Measurements from ENCODE around the gene PNPLA7.

Gene PNPLA7

DNA sequence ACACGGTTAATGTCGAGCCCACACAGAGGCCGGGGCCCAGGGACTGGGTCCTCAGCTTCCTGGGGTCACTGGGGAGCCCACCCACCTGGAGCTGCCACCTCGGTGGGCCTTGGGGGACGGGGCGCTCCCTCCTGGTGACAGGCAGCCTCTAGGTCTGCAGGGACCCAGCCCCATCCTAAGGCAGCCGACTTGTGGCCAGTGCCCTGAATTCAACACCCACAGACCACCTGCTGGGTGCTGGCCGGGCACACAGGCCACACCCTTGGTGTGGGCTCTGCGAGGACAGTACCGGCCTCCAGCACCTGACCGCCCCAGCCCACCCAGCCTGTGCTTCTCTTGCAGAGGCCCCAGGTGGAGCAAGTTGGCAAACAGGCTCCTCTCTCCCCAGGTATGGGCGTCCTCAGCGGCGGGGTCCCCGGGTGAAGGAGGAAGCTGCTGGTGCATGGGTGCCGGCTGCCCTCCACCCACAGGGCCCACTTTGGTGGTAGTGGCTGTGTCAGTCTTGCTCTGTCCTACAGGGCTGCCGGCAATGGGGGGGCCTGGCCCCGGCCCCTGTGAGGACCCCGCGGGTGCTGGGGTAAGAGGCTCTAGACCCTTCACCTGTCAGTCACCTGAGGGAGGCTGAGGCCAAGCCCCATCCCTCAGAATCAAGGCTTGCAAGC is 117.4 kb downstream of the PNPLA7 start:
- peak; percentile 13 for DNase-seq

DNA sequence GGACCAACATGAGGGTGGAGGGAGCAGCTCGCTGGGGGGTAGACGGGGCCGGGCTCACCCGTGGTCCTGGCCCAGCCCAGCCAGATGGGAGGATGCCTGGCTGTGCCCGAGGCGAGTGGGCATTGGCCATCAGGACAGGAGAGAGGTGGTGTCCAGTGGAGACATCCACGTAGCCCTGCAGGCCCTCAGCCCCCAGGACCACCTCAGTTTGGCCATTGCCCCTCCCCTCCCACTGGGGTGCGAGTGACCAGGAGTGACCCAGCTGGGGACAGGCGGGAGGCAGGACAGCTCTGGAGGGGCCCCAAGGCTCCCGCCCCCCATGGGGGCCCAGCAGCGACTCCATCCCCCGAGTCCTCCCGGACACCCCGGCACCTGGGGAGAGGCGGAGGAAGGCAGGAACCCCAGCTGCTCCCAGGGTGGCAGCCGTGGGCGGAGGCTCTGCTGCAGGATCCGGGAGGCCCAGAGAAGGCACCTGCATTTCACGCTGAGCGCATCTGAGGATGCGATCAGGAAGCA is 118.7 kb downstream of the PNPLA7 start:
- peak; percentile 3 for DNase-seq

DNA sequence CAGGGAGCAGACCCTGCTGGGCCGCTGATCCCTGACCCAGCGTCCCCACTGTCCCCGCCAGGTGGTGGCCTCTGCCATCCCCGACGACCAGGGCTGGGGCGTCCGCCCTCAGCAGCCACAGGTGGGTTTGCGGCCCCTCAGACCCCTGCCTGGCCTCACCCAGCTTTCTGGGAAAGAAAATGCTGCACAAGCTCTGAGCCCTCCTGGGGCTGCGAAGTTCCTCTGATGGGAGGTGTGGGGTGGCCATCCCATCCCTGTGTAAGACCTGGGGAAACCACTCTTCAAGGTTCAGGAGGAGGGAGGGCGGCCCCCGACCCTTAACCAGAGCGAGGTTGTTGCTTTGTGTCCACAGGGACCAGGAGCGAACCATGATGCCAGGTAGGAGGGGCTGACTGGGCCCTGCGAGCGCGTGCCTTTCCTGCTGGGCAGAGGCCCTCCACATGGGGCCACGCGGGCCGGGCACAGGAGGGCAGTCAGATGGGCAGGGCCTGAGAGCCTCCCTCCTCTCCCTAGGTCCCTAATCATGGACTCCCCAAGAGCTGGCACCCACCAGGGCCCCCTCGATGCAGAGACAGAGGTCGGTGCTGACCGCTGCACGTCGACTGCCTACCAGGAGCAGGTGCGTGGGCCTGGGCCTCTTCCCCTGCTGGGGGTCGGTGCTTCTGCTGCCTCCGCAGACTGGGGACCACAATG is 119.3 kb downstream of the PNPLA7 start:
- peak; percentile 3 for DNase-seq

DNA sequence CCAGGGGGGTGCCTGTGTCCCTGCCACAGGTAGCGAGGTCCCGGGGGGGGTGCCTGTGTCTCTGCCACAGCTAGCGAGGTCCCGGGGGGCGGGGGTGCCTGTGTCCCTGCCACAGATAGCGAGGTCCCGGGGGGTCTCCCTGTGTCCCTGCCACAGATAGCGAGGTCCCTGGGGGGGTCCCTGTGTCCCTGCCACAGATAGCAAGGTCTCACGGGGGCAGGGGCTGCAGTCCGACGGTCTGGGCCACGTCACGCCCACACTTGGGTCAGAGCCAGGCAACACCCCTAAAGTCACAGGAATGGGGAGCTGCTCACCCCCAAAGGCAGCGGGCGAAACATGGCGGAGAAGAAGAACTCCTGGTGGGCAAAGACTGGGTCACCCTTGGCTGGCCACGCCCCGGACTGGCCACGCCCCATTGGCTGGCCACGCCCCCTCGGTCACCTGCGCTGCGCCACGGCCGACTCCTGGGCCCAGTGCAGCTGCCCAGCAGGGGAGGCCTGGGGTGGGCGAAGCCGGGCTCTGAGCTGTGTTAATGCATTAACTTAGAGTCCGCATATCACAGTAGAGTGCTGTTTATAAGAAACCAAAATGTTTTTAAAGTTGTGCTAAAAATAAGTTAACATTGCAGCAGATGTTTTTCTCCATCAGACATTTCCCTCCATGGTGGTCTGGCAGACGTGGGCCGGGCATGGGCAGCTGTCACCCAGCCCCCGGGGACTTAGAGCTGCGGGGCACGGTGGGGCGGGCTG is 120.1 kb downstream of the PNPLA7 start:
- DNase-seq = peak; percentile 24

DNA sequence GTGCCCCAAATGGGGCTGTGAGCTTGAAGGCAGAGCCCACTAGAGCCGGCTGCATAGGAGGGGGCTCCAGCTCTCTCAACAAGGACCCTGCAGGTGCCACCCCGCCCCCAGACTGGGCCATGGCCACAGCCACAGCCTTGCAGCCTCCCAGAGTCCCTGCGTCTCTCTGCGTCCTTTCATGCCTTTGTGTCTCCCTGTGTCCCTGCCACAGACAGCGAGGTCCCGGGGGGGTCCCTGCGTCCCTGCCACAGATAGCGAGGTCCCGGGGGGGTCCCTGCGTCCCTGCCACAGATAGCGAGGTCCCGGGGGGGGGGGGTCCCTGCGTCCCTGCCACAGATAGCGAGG is 120.7 kb downstream of the PNPLA7 start:
- peak; percentile 14 for DNase-seq

DNA sequence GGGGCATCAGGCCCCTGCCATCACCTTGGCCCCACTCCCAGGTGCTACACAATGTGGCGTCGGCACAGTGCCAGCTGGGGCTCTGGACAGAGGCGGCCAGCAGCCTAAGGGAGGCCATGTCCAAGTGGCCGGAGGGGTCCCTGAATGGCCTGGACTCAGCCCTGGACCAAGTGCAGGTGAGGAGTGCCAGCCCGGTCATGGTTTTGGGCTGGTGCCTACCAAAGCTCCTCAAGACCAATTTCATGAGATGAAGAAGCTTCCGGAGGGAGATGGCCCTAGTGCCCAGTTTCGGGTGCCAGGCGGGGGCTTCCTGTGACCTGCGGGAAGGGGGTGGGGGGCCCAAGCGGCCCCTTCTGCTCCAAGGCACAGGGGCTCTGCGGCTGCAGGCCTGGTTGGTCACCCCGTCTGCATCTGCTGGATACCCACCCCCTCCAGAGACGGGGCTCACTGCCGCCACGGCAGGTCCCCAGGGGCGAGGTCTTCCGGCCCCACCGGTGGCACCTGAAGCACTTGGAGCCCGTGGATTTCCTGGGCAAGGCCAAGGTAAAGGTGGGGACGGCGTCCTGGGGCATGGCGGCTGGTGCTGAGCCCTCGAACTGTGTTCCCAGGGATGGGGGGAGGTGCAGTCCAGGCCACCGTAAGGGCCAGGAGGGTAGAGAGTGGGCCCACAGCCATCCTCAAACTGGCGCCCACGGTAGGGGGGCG is 121.2 kb downstream of the PNPLA7 start:
- peak; percentile 15 for DNase-seq

DNA sequence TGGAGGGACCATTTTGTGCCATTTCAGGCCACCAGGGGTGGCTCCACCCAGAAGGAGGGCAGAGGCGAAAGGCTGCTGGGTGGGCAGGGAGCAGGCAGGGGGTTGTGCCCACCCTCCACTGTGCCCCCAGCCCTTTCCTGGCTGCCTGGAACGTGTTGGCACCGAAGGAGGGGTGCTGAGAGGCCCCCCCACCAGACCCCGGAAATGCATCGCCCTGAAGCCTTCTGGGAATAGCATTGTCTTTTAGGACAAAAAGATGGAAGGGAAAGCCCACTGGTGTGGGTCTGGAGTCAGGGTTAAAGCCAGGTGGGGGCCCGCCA is 121.9 kb downstream of the PNPLA7 start:
- DNase-seq = no peak

DNA sequence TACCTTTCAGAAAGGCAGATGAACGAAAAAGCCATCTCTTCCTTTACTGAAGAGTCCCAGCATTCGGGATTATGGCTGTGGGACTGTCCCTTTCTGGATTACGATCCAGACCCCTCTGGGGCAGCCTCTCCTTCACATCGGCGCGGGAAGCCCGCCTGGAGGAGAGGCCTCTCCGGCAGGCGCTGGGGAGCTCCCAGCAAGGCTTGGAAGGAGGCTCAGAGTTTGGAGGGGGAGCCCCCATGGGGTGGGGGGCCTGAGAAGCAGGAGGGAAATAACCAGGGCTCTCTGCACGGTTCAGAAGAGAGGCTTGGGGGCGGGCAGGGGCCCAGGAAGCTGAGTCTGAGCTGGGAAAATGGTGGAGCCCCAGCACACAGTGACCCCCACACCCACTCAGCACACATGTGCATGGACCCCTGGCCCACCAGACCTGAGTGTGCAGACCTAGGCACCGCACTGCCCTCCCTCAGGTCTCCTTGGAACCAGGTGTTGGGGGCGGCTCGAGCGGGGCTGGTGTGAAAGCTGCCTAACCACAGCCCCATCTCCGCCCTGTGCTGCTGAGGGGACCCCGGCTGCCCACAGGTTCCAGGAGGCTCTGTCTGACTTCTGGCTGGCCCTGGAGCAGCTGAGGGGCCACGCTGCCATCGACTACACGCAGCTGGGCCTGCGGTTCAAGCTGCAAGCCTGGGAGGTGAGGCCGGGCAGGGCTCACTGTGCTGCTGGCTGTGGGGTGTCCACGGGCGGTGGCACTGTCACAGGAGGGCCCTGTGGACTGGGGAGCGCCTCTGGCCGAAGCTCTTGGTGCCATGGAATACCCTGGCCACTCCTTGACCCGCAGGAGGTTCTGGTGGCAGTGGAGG is 122.5 kb downstream of the PNPLA7 start:
- peak; percentile 5 for DNase-seq

DNA sequence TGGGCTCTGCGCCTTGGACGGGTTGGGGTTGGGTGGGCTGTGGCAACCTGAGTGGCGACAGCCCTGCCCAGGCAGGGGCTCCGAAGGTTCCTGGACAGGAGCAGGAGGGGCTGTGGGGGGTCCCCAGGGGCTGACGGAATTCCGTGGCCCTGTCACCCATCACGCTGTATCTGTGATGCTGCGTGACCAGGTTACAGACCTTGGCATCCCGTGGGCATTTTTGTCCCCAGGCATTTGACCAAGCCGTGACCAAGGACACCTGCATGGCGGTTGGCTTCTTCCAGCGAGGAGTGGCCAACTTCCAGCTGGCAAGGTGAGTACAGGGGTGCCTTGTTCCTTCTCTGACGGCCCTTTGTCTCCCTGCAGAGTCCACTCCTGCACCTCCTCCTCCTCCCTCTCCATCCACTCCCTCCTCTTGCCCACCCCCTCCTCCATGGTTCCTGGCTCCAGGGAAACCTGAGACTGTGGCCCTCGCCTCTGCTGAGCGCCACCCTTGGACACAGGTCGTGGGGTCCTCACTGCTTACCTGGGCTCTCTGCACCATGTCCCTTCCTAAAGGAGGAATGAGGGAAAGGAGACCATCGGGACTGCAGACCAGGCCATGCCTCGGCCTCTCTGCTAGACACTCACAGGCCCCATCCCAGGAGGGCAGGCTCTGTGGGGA is 124.1 kb downstream of the PNPLA7 start:
- peak; percentile 5 for DNase-seq

DNA sequence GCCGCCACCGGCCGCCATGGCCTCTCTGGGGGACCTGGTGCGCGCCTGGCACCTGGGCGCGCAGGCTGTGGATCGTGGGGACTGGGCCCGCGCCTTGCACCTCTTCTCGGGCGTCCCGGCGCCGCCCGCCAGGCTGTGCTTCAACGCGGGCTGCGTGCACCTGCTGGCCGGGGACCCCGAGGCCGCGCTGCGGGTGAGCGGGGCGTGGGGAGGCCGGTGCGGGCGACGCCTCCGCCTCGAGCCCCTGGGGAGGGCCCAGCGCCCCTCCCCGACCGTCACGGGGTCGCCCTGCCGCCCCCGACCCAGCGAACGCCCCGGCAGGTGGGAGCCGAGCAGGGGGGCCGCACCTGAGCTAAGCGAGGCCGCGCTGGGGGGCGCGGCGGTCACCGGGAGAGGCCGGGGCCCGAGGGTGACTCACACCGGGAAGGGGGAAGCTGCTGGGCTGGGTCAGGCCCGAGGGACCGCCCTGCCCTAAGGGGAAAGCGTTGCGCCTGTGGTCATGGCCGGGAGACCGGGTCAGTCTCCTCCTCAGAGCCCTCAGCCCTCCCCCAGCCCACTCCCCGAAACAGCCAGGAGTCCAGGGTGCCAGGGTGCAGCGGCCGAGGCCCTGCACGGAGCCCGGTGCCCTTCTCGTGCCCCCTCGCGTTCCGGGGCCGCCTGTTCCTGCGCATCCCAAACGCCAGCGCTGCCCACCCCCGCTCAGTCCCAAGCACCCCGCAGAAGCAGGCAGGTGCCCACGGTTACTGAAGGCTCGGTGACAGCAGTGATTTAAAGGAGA is 126.5 kb downstream of the PNPLA7 start:
- peak; percentile 51 for DNase-seq

DNA sequence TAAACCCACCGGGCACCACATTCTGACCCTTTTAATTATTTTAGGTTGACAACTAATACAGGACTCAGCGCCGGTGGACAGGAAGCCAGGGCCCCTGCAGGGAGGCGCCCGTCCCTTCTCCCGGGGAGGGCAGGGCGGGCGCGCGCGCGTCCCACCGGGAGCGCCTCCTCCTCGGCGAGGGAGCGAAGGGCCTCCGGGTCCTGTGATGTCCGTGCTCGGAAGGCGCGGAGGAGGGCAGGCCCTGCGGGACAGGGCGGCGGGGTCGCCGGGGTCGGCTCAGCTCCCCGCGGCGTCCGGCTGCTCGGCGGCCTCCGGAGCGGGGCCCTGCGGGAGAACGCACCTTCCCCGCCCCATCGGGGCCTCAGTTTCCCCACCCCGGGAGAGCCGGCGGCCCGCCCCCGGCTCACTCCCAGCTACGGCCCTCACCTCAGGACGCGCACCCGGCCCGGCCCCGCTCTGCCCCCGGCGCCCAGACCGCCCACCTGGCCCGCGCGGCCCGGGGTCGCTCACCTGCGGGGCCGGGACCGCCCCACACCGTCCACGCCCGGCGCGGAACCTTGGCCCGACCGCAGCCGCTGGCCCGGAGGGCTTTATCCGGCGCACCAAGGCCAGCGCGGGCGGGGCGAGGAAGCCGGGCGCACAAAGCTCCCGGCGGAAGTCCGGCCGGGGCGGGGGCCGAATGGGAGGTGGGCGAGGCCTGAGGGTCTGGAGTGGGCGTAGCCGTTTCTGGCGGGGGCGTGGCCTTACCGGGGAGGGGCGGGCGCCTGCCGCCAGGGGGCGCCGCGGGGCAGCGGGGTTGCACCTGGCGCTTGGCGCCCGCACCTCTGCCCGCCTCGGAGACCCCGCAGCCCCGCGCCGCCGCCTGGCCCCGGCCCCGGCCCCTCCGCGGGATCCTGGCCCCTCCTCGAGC is 127.3 kb downstream of the PNPLA7 start, which contains the start of the genes EXD3 and NOXA1:
EXD3 (minus strand) TSS at position 559 of the 910 bp plus-strand sequence. CDS start 27,805 bp downstream, outside the sequence.
NOXA1 (plus strand) TSS at position 790 of the 910 bp plus-strand sequence. CDS start 137 bp downstream, outside the sequence.
- peak; percentile 92 for DNase-seq

DNA sequence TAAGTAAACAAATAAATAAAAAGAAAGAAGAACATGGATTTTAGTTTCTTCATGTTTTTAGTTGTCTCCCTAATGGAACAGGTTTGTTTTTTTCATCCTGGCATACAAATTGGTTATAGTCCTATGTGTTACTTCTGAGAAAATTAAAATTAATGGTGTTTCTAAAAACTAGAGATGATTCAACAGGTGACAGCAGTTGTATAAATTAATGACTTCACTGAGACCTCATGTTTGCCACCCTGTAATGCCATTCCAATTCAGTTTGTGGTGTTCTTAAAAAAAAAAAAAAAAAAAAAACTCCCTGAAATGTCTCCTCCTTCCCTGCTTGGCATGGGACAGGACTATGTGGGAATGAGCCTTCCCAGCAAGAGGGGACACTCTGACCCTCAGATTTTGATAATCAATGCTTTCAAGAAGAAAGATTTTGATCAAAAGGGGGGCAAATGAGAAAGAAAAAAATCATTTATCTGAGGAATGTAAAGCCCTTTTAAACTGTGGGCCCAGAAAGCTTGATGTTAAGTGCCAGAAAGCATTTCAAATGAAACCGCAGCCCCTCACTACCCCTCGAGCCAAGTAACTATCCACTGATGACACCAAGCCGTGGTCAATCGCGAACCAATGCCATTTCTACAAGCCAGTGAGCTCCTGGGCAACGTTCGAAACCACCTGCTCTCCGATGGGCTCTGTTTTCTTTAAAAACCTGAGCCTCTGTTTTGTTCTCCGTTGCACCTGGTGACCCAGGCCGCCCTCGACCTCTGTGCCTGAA is 128.2 kb downstream of the PNPLA7 start:
- DNase-seq = no peak

DNA sequence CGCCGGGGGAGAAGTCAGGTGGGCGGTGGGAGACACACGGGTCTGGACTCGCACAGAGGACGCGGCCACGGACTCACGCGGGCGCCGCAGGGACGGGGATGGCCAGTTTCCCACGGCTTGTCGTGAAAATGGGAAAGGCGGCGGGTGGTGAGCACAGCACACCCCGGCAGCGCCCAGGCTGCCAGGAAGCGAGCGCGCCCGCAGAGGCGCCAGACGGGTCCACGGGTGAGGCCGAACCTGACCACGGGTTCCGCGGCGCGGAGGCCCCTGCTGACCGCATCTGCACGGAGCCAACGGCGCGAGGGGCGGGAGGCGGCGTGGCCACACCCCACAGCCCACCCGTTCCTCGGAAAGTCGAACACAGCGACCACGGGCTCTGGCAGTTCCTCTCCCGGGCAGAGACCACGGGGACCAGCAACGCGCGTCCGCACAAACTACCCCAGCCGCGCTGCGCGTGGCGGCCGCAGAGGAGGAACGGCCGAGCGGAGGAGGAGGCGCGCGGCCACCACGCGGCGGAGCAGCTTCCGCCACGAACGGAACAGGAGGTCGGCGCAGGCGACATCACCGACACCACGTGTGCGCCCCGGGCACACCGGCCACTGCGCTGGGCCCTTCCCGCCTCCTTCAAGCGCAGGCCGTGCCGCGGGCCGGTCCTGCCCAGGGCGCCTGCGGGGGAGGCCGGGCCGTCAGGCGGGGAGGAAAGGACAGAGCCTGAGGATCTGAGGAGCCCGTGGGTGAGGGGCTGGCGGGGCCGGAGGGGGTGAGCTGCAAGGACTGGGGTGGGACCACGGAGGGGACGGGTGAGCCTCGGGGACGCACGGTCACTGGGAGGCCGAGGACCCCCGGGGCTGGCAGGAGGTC is 132.8 kb downstream of the PNPLA7 start:
- no peak for DNase-seq

DNA sequence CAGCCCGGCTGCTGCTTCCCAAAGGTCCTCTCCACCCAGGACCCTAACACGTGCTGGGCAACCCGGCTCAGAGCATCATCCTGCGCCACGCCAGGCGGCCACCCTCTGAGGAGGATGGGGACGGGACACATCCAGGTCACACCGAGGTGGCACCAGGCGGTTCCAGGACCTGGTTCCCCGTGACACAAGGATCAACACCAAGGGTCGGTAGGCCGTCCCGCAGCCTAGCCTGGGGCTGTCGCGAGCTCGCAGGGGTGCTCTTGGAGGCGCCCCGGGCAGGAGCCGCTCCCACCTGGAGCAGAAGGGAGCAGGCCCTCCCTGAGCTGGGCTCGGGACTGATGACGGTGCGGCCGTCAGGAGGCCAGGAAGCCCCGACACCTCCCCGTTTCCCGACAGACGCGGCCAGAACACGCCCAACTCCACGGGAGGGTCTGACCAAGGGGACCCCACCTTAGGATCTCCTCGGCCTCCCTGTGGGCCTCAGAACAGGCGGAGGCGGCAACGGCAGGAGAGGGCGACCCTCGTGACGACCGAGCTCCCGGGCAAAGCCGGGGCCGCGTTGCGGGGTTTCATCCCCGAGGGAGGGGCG is 133.5 kb downstream of the PNPLA7 start:
- DNase-seq = no peak

DNA sequence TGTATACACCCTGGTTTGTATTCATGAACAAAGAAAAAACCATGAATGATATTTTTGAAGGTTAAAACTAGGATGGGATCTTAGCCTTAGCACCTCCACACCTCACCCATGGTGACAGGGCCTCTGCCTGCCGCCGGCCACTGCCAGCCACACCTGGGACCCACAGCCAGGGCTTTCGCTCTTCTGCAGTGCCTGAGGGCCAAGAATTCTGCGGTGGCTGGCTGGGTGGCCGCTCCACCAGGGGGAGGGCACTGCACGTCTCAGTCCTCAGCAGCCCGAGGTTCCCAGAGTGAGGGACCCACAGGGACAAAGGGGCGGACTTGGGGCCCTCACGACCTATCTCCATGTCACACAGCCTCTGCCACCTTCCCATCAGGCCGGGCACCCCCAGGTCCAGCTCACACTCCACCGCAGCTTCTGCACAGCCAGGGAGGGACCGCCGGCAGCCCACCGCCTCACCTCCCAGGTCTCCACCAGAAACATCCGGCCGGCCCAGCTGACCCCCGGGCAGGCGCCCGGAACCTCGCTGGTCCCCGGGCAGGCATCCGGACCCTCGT is 134.1 kb downstream of the PNPLA7 start:
- DNase-seq = no peak

DNA sequence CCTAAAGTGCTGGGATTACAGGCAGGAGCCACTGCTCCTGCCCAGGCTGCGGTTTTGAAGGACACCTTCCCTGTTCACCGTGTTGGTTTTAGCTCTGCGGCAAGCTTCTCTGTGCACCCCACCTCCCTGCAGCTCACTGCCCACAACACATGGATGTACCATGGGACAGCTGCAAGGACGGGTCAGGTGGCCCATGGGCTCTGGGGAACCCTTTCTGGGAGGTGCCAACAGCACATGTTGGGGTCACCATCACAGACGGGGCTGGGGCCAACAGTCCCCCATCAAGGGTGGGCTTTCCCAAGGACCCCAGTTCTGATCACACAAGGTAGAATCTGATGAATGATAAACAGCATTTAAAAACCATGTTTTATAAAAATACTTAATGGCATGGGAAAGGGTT is 134.8 kb downstream of the PNPLA7 start:
- DNase-seq = no peak

DNA sequence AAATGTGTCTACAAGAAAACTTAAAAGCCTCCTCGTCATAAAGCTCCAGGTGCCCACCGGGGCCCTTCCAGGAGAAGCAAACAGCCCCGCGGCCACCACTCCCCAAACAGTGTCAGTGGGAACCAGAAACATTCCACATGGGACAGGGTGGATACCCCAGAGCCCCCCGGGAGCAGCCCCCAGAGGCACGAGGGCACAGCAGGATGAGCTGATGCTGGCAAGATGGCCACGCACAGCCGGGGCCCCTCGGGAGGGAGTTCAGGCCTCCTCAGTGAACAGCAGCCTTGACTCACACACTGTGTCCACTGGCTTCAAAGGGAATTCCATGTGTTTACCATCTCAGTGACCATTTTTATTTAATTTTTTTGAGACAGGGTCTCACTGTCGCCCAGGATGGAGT is 137.8 kb downstream of the PNPLA7 start:
- DNase-seq = no peak

Data from CD4-positive, alpha-beta T cell treated with Interleukin-15 for 1 hour (primary cell).